A549 (cell line): ENCODE results near the gene PSMD1. TPM values are rescaled to one million over a fixed set of nuclear protein-coding genes. Genes with fewer than 3 reads are reported as not detected.

ENCODE experiments used
- ATAC-seq, 2 experiments: fragments of 200-7000 bp in 1 of 2; fragments of >200 bp in 1 of 2; cut with Nextera tagmentation in 1 of 2; cut with Tn5 transposase in 1 of 2; 3 replicates each; pipeline versions ENCODE4 v1.8.0 to v1.9.1; 2018 to 2020; ENCODE audit warnings: mild to moderate bottlenecking in 1 of 2, moderate library complexity in 1 of 2
- CTCF ChIA-PET: fragments of 300-600 bp; sonication (Branson Sonifier 250); formaldehyde crosslinking; extraction: SDS; loops from one replicate; lab custom pipeline; 2021; ENCODE audit warnings: antibody characterized with exemption, inconsistent platforms; lab: Yijun Ruan, JAX
- POLR2A ChIA-PET: fragments of 350-600 bp; formaldehyde crosslinking; extraction: SDS; loops from one replicate; lab custom pipeline; 2021; ENCODE audit warnings: antibody characterized with exemption, inconsistent platforms; lab: Yijun Ruan, JAX
- DNase-seq, 2 experiments: peaks; one replicate each; pipeline versions ENCODE4 v3.0.0 to v3.0.0-alpha.2; 2011 to 2016; ENCODE audit warnings: low read depth in 1 of 2, low spot score in 1 of 2
- FAIRE-seq: peaks from 2 replicates; lab custom pipeline; 2011; peaks lifted over from hg19 to GRCh38; lab: Jason Lieb, UNC
- H3K27ac ChIP-seq, 2 experiments: fragments of >200 bp; sonication (Bioruptor Twin); formaldehyde crosslinking; 3 replicates each; pipeline ENCODE4 v1.5.1; 2016 to 2017
- H3K4me1 ChIP-seq: fragments of >200 bp; sonication (Bioruptor Twin); formaldehyde crosslinking; 3 replicates; pipeline ENCODE4 v1.6.1; 2016
- H3K4me2 ChIP-seq: fragments of >200 bp; sonication (Bioruptor Twin); formaldehyde crosslinking; 3 replicates; pipeline ENCODE4 v1.6.1; 2016
- H3K4me3 ChIP-seq: fragments of >200 bp; sonication (Bioruptor Twin); formaldehyde crosslinking; 3 replicates; pipeline ENCODE4 v1.5.1; 2016
- H3K9me3 ChIP-seq: fragments of >200 bp; sonication (Bioruptor Twin); formaldehyde crosslinking; 3 replicates; pipeline ENCODE4 v1.6.1; 2016
- BCL3 ChIP-seq: fragments of >200 bp; sonication (Bioruptor Twin); formaldehyde crosslinking; IDR thresholded peaks from 3 replicates; pipeline ENCODE4 v1.6.1; 2016
- BHLHE40 ChIP-seq: IDR thresholded peaks from 2 replicates; pipeline ENCODE4 v1.6.1; 2012; ENCODE audit warnings: low read depth, low read length, inconsistent platforms
- CBX2 ChIP-seq: fragments of 200-600 bp; sonication (generic); IDR thresholded peaks from 2 replicates; pipeline ENCODE4 v1.6.1; 2016; ENCODE audit warnings: low read depth, mild to moderate bottlenecking, borderline replicate concordance
- CTCF ChIP-seq: fragments of >200 bp; sonication (Bioruptor Twin); formaldehyde crosslinking; IDR thresholded peaks from 3 replicates; pipeline ENCODE4 v1.5.1; 2016
- EHF ChIP-seq: fragments of 250-450 bp; sonication (Bioruptor Pico); IDR thresholded peaks from 2 replicates; pipeline ENCODE4 v1.5.0; 2020; ENCODE audit warnings: mild to moderate bottlenecking
- EP300 ChIP-seq, 2 experiments: fragments of >200 bp; sonication (Bioruptor Twin); formaldehyde crosslinking; IDR thresholded peaks; 2 replicates in 1 of 2; 3 replicates in 1 of 2; pipeline ENCODE4 v1.6.1; 2016 to 2017
- FOSB ChIP-seq: fragments of 250-450 bp; sonication (Bioruptor Pico); IDR thresholded peaks from 2 replicates; pipeline ENCODE4 v1.5.0; 2020; ENCODE audit warnings: mild to moderate bottlenecking, moderate library complexity
- FOXS1 ChIP-seq: fragments of 250-450 bp; sonication (Bioruptor Pico); IDR thresholded peaks from 2 replicates; pipeline ENCODE4 v1.5.0; 2020; ENCODE audit warnings: mild to moderate bottlenecking, moderate library complexity
- GATA3 ChIP-seq: IDR thresholded peaks from 2 replicates; pipeline ENCODE4 v1.6.1; 2012; ENCODE audit warnings: borderline replicate concordance
- HDAC2 ChIP-seq: fragments of 200-600 bp; sonication (generic); IDR thresholded peaks from 2 replicates; pipeline ENCODE4 v1.6.1; 2016
- HOXB5 ChIP-seq: fragments of 250-450 bp; sonication (Bioruptor Pico); IDR thresholded peaks from 2 replicates; pipeline ENCODE4 v1.5.0; 2020; ENCODE audit warnings: mild to moderate bottlenecking, moderate library complexity
- JUN ChIP-seq, 2 experiments: fragments of >200 bp; sonication (Bioruptor Twin); formaldehyde crosslinking; IDR thresholded peaks; 2 replicates in 1 of 2; 3 replicates in 1 of 2; pipeline ENCODE4 v1.6.1; 2016 to 2017
- JUNB ChIP-seq: fragments of >200 bp; sonication (Bioruptor Twin); formaldehyde crosslinking; IDR thresholded peaks from 2 replicates; pipeline ENCODE4 v1.6.1; 2016
- KDM1A ChIP-seq: fragments of 200-600 bp; sonication (generic); IDR thresholded peaks from 2 replicates; pipeline ENCODE4 v1.6.1; 2016; ENCODE audit warnings: low read depth, mild to moderate bottlenecking
- NPAS2 ChIP-seq: fragments of 250-450 bp; sonication (Bioruptor Pico); IDR thresholded peaks from 2 replicates; pipeline ENCODE4 v1.8.0; 2022; ENCODE audit warnings: mild to moderate bottlenecking, moderate library complexity, borderline replicate concordance
- PBX3 ChIP-seq: IDR thresholded peaks from 2 replicates; pipeline ENCODE4 v1.6.1; 2012
- PHF8 ChIP-seq: fragments of 200-600 bp; sonication (generic); IDR thresholded peaks from 2 replicates; pipeline ENCODE4 v1.6.1; 2016; ENCODE audit warnings: low read depth, mild to moderate bottlenecking, antibody characterized with exemption, moderate library complexity, borderline replicate concordance
- RAD21 ChIP-seq, 2 experiments: fragments of >200 bp in 1 of 2; sonication (Bioruptor Twin) in 1 of 2; formaldehyde crosslinking in 1 of 2; IDR thresholded peaks in 1 of 2; conservative IDR thresholded peaks in 1 of 2; 2 replicates in 1 of 2; 3 replicates in 1 of 2; pipeline ENCODE4 v1.6.1; 2012 to 2018; ENCODE audit warnings: inconsistent platforms in 1 of 2
- RFX5 ChIP-seq: fragments of 450-650 bp; IDR thresholded peaks from 2 replicates; pipeline ENCODE4 v1.7.1; 2014; ENCODE audit warnings: antibody characterized with exemption, mild to moderate bottlenecking, moderate library complexity
- SMC3 ChIP-seq: fragments of >200 bp; sonication (Bioruptor Twin); formaldehyde crosslinking; IDR thresholded peaks from 3 replicates; pipeline ENCODE4 v1.6.1; 2018; ENCODE audit warnings: inconsistent platforms
- TFCP2L1 ChIP-seq: fragments of 250-450 bp; sonication (Bioruptor Pico); IDR thresholded peaks from 2 replicates; pipeline ENCODE4 v1.5.0; 2021; ENCODE audit warnings: mild to moderate bottlenecking
- ZFP36 ChIP-seq: fragments of 450-650 bp; IDR thresholded peaks from 2 replicates; pipeline ENCODE4 v1.6.1; 2014; ENCODE audit warnings: borderline replicate concordance; ENCODE audit not compliant: partially characterized antibody
- WGBS: methylation state at CpG from one replicate; pipeline ENCODE4 v1.1.6; 2017; ENCODE audit errors: missing lambda C conversion rate; 5-methylcytosine and 5-hydroxymethylcytosine counted together
- polyA plus RNA-seq, 4 experiments: library from polyadenylated mRNA; depleted of rRNA in 3 of 4; stranded (reverse); fragments of >200 nt; fragmentation: RNase III in 1 of 4; extraction: RNeasy Plus Mini Kit Qiagen cat#74134 plus additional on column Dnase treatment in 1 of 4; gene quantifications; 2 replicates in 3 of 4; 3 replicates in 1 of 4; pipeline ENCODE4 v1.2.3, GENCODE V29; 2011 to 2017

PSMD1 gene
- polyA plus RNA-seq, 2 of the 4 experiments (the other 2 are of a cell fraction) = 122 to 248 TPM

- Histone ChIP-seq H3K4me1 (no peaks in the 10 kb centered on the region), H3K4me3 (no peak overlapping the region), H3K27ac (0 out of 6 replicates have a peak overlapping the region, but pooled peaks of 1 of the 2 experiments have one; percentile 24), H3K9me3 (no peaks in the 10 kb centered on the region), H3K4me2 (no peak overlapping the region)
- peak; percentile 83 to 94 for ATAC-seq
- ChIA-PET CTCF (interaction anchor here (0.6 to 4.3 kb wide), 20 partner anchors 9 to 1403 kb away, joined by 3 to 39 read pairs (median 4); partner anchors contain the start of gene HTR2B), POLR2A (interaction anchor here (0.8 kb wide), 1 partner anchor 272 kb away, joined by 3 read pairs; the partner anchor contains the start of gene NCL)
- TF ChIP-seq ZFP36 (no peak), CTCF (peak; percentile 41; the same call in 2 of the 3 replicates), SMC3 (peak; percentile 56), KDM1A (no peak), PHF8 (no peak), JUNB (no peak), RAD21 (conservative IDR thresholded peaks at IDR 0.05 in 1 of 2, IDR thresholded peaks at IDR 0.05 in 1 of 2) (peak; percentile 44 to 64; a peak in 4 of 5 replicates)
- FAIRE-seq = no peak
- peak; percentile 40 to 60 for DNase-seq
- WGBS = 63% methylated on average over 19 of the region's 19 CpGs
Observed at GRCh38 chr2:231191896-231192872, 135.5 kb downstream of the PSMD1 start.

DNA sequence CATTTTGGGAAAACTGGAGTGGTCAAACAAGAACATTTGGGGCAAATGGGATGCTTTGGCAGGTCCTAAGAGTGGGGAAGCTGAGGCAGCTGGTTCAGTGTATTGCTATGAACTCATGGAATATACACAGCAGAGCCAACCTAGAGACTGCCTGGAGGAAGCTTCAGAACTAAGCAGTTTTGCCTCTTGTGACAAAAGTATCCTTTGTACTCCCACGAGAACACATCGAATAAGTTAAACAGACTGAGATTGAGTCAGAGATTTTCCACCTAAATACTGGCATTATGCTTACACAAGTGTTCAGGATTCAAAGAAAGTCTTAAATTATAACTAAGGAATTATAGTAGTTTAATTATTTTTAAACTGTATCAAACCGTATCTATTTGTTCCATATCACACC is 136.5 kb downstream of the PSMD1 start:
- no peaks in the 10 kb centered on the region for H3K9me3 ChIP-seq
- H3K27ac ChIP-seq = no peak overlapping the region
- CTCF ChIA-PET = interaction anchor here (0.6 to 2.6 kb wide), 11 partner anchors 8 to 212 kb away, joined by 3 to 17 read pairs (median 5); partner anchors contain the start of gene HTR2B
- TF ChIP-seq HDAC2 (no peak), RAD21 (conservative IDR thresholded peaks at IDR 0.05 in 1 of 2, IDR thresholded peaks at IDR 0.05 in 1 of 2) (no peak), BCL3 (no peak), CBX2 (no peak), JUNB (no peak), PHF8 (no peak), EP300 (IDR thresholded peaks at IDR 0.05) (no peak), TFCP2L1 (no peak), FOSB (CRISPR knock-in tag) (no peak), JUN (IDR thresholded peaks at IDR 0.05) (no peak), EHF (CRISPR knock-in tag) (no peak), NPAS2 (CRISPR knock-in tag) (no peak), GATA3 (no peak), PBX3 (no peak), FOXS1 (CRISPR knock-in tag) (no peak), BHLHE40 (no peak), RFX5 (no peak), HOXB5 (CRISPR knock-in tag) (no peak)
- FAIRE-seq (no peak), DNase-seq (no peak), ATAC-seq (no peak)
- no peak overlapping the region for H3K4me2 ChIP-seq
- H3K4me3 ChIP-seq = no peak overlapping the region
- 82% methylated on average over 3 of the region's 3 CpGs for WGBS
- H3K4me1 ChIP-seq = 0 out of 3 replicates have a peak, but pooled peaks cover 4% of the 10 kb centered on the region
- POLR2A ChIA-PET = no interaction called here
